Type B pancreatic cell (in vitro differentiated cells): ENCODE measurements around the gene SPTBN4. TPM values are rescaled to one million over a fixed set of nuclear protein-coding genes. Genes with fewer than 3 reads are reported as not detected.

ENCODE experiments used
- DNase-seq: peaks from one replicate; pipeline ENCODE4 v3.0.0; 2021; ENCODE audit warnings: mixed read lengths; ENCODE audit not compliant: unreplicated experiment; ENCODE audit errors: extremely low spot score
- H3K27ac Mint-ChIP-seq: 2 replicates; pipeline ENCODE4 v1.8.0; 2021; ENCODE audit warnings: mild to moderate bottlenecking, mixed read lengths
- H3K27me3 Mint-ChIP-seq: 2 replicates; pipeline ENCODE4 v1.8.0; 2021; ENCODE audit warnings: mixed read lengths
- H3K36me3 Mint-ChIP-seq: 2 replicates; pipeline ENCODE4 v1.8.0; 2021; ENCODE audit warnings: mixed read lengths
- H3K4me1 Mint-ChIP-seq: one replicate; pipeline ENCODE4 v1.8.0; 2021; ENCODE audit warnings: mixed read lengths; ENCODE audit not compliant: unreplicated experiment
- H3K4me3 Mint-ChIP-seq: 2 replicates; pipeline ENCODE4 v1.8.0; 2021; ENCODE audit warnings: mild to moderate bottlenecking, mixed read lengths
- H3K9me3 Mint-ChIP-seq: 2 replicates; pipeline ENCODE4 v1.8.0; 2021; ENCODE audit warnings: mixed read lengths
- total RNA-seq: library from RNA; stranded (reverse); gene quantifications from 2 replicates; pipeline ENCODE4 v1.2.1, GENCODE V29; 2021; ENCODE audit warnings: low replicate concordance
- TF ChIP-seq, protein P1 (sequence below): fragments of 200-600 bp; sonication (generic); conservative IDR thresholded peaks from 2 replicates; pipeline ENCODE4 v1.5.0; 2021; ENCODE audit warnings: antibody characterized with exemption, mild to moderate bottlenecking

Gene SPTBN4
- total RNA-seq, 1 donor from 2014 or later = 2.6 TPM

DNA sequence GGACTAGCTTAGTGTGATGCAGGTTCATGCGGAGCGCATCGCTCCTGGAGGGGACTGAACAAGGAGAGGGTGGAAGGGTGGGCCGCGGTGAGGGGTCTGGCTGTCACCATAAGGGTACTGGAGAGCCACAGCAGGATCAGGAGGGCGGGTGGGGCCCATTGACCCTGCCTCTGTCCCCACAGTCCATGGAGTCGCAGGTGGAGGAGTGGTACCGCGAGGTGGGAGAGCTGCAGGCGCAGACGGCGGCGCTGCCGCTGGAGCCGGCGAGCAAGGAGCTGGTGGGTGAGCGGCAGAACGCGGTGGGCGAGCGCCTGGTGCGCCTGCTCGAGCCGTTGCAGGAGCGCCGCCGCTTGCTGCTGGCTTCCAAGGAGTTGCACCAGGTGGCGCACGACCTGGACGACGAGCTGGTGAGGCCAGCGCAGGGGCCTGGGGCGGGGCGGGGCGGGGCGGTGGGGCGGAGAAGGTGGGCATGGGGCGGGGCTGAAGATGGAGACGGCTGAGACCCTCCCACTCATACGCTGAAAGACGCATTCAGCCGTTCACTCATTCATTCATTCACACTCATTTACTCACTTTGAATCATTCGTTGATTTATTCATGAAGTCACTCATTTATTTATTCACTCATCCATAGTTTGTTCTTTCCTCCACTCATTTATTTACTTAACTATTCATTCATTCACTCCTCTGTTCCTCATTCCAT, 82.4 kb downstream of the SPTBN4 start:
- no peaks in the 10 kb centered on the region for H3K36me3 Mint-ChIP-seq
- no peak for DNase-seq
- H3K9me3 Mint-ChIP-seq = no peaks in the 10 kb centered on the region
- peaks cover 59% of the 10 kb centered on the region for H3K27me3 Mint-ChIP-seq
- no peaks in the 10 kb centered on the region for H3K4me1 Mint-ChIP-seq
- no peak overlapping the region for H3K27ac Mint-ChIP-seq
- H3K4me3 Mint-ChIP-seq = peak overlapping the region; percentile 45
- TF ChIP-seq, protein P1, sequence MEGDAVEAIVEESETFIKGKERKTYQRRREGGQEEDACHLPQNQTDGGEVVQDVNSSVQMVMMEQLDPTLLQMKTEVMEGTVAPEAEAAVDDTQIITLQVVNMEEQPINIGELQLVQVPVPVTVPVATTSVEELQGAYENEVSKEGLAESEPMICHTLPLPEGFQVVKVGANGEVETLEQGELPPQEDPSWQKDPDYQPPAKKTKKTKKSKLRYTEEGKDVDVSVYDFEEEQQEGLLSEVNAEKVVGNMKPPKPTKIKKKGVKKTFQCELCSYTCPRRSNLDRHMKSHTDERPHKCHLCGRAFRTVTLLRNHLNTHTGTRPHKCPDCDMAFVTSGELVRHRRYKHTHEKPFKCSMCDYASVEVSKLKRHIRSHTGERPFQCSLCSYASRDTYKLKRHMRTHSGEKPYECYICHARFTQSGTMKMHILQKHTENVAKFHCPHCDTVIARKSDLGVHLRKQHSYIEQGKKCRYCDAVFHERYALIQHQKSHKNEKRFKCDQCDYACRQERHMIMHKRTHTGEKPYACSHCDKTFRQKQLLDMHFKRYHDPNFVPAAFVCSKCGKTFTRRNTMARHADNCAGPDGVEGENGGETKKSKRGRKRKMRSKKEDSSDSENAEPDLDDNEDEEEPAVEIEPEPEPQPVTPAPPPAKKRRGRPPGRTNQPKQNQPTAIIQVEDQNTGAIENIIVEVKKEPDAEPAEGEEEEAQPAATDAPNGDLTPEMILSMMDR = peak; percentile 72

DNA sequence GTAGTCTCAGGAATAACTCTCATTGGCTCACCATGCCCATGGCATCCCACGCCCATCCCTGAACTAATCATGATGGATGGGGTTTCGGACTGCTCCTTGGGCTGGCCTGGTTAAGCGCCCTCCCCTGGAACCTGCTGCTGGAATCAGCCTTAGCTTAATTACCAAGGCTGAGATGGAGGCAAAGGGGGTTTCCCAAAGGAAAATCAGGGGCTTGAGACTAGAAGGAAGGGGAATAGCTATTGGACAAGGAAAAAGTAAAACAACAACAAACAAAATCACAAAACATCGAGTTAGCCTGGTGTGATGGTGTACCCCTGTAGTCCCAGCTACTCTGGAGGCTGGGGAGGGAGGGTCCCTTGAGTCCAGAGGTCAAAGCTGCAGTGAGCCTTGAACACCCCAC, 84.2 kb downstream of the SPTBN4 start:
- Mint-ChIP-seq H3K36me3 (no peaks in the 10 kb centered on the region), H3K27ac (no peak overlapping the region), H3K4me1 (no peaks in the 10 kb centered on the region), H3K27me3 (peaks cover 77% of the 10 kb centered on the region), H3K9me3 (no peaks in the 10 kb centered on the region), H3K4me3 (no peak overlapping the region)
- TF ChIP-seq, protein P1 = no peak
- DNase-seq = no peak

DNA sequence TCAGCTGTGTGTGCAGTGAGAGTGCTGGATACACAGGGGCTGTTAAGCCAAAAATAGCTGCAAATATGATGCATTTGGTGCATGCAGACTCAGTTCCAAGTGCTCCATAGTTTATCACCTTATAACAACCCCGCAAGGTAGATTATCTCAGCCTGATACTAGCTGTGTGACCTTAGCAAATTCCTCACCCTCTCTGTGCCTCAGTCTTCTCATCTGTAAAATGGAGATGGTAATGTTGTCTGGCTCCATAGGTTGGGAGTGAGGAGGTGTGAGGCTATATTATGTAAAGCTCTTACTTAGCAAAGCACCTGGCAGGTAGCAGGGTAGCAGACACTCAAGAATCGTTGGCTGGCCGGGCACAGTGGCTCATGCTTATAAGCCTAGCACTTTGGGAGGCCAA, 86.0 kb downstream of the SPTBN4 start:
- TF ChIP-seq, protein P1 = no peak
- H3K27me3 Mint-ChIP-seq = peaks cover 84% of the 10 kb centered on the region
- no peak overlapping the region for H3K4me3 Mint-ChIP-seq
- H3K27ac Mint-ChIP-seq = no peak overlapping the region
- DNase-seq = no peak
- no peaks in the 10 kb centered on the region for H3K9me3 Mint-ChIP-seq
- H3K36me3 Mint-ChIP-seq = no peaks in the 10 kb centered on the region
- no peaks in the 10 kb centered on the region for H3K4me1 Mint-ChIP-seq

DNA sequence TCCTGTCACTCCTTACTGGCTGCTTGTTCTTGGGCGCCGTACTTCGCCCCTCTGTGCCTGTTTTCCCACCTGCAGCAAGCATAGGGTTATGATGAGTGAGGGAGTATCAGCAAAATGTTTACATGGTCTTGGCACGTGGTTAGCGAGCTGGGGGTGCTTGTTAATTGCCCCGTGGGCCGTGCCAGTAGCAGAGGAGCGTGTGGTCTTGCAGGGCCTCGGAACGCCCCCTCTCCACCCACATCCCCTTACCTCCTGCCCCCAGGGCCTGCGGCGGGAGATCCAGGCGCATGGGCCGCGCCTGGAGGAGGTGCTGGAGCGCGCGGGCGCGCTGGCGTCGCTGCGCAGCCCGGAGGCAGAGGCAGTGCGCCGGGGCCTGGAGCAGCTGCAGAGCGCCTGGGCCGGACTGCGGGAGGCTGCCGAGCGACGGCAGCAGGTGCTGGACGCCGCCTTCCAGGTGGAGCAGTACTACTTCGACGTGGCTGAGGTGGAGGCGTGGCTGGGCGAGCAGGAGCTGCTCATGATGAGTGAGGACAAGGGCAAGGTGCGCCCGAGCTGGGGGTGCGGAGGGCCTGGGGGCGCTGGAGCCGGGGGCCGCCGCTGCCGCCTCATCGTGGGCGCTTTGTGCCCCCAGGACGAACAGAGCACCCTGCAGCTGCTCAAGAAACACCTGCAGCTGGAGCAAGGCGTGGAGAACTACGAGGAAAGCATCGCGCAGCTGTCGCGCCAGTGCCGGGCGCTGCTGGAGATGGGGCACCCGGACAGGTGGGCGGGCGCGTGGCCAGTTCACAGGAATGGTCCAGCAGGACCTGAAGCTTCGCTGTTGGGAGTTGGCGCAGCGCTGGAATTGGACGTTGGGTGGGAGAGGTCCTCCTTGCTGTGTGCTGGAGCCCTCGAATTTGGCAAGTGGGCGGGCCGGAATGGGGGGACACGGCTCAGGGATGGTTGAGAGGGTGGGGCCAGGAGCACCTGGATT, 87.4 kb downstream of the SPTBN4 start:
- Mint-ChIP-seq H3K9me3 (no peaks in the 10 kb centered on the region), H3K4me1 (no peaks in the 10 kb centered on the region), H3K27ac (no peak overlapping the region), H3K36me3 (no peaks in the 10 kb centered on the region), H3K27me3 (peaks cover 84% of the 10 kb centered on the region), H3K4me3 (no peak overlapping the region)
- DNase-seq = no peak
- TF ChIP-seq, protein P1 = no peak

DNA sequence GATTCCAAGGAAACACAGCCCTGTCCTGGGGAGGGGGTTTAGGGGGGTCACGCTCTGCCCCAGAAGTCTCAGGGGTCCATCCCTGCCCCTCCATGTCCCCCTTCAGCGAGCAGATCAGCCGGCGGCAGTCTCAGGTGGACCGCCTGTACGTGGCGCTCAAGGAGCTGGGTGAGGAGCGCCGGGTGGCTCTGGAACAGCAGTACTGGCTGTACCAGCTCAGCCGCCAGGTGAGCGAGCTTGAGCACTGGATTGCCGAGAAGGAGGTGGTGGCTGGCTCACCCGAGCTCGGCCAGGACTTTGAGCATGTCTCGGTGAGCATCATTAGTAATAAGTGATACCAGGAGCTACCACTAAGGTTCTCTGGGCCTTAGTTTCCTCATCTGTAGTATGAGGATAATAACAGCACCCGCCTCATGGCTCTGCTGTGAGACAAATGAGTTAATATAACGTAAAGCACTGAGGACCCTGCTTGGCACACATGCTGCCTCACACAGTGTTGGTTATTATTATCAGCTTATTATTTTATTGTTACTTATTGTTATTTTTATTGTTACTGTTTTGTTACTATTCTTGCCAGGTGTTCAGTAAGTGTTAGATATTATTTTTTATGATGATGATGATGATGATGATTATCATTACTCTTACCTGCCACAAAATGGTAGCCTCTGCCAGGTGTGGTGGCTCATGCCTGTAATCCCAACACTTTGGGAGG, 89.3 kb downstream of the SPTBN4 start:
- Mint-ChIP-seq H3K27ac (no peak overlapping the region), H3K4me3 (no peak overlapping the region), H3K36me3 (no peaks in the 10 kb centered on the region), H3K27me3 (peaks cover 80% of the 10 kb centered on the region), H3K4me1 (no peaks in the 10 kb centered on the region), H3K9me3 (no peaks in the 10 kb centered on the region)
- TF ChIP-seq, protein P1 = no peak
- no peak for DNase-seq
